ENCODE measurements around the gene PCGF2.

The PCGF2 gene

DNA sequence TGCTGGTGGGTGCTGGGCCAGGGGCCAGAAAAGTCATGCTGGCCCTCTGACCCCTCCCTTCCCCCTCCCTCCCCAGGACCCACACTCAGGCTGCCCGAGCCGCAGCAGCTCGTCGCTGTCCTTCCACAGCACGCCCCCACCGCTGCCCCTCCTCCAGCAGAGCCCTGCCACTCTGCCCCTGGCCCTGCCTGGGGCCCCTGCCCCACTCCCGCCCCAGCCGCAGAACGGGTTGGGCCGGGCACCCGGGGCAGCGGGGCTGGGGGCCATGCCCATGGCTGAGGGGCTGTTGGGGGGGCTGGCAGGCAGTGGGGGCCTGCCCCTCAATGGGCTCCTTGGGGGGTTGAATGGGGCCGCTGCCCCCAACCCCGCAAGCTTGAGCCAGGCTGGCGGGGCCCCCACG lies 26.3 kb downstream of the PCGF2 start:
- no peak for FAIRE-seq
- TF ChIP-seq, protein P1, sequence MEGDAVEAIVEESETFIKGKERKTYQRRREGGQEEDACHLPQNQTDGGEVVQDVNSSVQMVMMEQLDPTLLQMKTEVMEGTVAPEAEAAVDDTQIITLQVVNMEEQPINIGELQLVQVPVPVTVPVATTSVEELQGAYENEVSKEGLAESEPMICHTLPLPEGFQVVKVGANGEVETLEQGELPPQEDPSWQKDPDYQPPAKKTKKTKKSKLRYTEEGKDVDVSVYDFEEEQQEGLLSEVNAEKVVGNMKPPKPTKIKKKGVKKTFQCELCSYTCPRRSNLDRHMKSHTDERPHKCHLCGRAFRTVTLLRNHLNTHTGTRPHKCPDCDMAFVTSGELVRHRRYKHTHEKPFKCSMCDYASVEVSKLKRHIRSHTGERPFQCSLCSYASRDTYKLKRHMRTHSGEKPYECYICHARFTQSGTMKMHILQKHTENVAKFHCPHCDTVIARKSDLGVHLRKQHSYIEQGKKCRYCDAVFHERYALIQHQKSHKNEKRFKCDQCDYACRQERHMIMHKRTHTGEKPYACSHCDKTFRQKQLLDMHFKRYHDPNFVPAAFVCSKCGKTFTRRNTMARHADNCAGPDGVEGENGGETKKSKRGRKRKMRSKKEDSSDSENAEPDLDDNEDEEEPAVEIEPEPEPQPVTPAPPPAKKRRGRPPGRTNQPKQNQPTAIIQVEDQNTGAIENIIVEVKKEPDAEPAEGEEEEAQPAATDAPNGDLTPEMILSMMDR (IDR thresholded peaks at IDR 0.05; ENCODE audit: insufficient read depth, missing control alignments): no peak

DNA sequence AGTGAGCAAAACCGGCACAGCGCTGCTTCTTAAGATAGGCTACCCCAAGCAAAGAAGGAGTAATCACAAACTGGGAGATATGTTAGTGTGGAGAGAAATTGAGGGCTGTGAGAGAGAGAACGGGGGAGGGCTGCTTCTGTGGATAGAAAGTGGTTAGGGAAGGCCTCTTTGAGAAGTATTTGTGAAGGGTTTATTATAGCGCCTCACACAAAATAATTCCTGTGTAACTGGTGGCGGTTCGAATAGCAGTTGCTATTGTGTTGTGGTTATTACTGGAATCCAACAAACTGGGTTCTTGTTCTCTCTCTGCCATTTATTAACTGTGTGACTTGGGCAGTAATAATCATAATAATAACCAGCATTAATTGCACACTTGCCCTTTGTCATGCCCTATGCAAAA lies 27.2 kb downstream of the PCGF2 start:
- FAIRE-seq (no peak), DNase-seq (ENCODE audit: insufficient read length, low spot score) (no peak)
- TF ChIP-seq, protein P1 (IDR thresholded peaks at IDR 0.05; ENCODE audit: insufficient read depth, missing control alignments): no peak

More for the DNA sequence above, 26.3 kb downstream of the PCGF2 start:
- DNase-seq (ENCODE audit: insufficient read length, low spot score): no peak

DNA sequence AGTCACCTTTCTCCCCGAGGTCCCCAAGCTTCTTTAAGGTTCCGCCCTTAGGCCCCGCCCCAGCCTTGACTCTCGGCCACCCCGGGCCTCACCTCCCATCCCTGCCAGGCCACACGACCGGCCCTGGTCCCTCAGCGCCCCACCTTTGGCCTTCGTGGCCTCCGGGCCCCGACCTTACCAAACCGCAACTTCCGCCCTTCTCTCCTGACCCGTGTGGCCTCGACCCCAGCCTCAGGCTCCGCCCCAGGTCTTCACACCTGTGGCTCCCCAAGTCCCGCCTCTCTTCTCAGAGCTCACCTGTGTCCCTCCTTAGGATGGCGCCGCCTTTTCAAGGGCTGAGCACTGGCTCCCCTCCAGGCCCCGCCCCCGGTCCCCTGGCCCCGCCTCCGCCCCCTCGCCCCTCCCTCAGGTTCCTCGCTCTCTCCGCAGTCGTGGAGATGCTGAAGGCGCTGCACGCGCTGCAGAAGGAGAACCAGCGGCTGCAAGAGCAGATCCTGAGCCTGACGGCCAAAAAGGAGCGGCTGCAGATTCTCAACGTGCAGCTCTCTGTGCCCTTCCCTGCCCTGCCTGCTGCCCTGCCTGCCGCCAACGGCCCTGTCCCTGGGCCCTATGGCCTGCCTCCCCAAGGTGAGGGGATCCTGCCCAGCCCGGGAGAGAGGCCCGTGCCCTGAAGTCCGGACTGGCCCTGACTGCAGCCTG lies 28.0 kb downstream of the PCGF2 start:
- FAIRE-seq (no peak), DNase-seq (ENCODE audit: insufficient read length, low spot score) (no peak)
- TF ChIP-seq, protein P1 (IDR thresholded peaks at IDR 0.05; ENCODE audit: insufficient read depth, missing control alignments): no peak

DNA sequence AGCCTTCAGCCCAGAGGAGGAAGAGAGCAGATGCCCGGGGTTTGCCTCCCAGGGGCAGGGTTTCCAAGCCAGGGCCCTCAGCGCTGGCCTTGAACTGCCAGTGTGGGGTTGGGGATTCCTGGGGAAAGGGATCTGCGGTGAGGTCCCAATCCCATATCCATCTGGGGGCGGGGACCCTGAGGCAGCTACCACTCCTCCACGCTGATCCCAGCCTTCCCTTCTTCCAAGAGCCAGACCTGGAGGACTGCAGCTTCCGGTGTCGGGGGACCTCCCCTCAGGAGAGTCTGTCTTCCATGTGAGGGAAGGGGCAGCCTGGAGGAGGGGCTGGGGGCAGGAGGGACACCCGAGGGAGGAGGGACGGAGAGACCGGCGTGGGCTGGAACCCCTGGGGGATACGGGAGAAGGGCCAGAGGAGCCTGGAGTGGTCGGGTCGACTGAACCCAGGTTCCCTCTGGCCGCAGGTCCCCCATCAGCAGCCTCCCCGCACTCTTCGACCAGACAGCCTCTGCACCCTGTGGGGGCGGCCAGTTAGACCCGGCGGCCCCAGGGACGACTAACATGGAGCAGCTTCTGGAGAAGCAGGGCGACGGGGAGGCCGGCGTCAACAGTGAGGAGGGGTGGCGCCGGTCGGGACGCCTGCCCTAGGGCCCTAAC lies 28.7 kb downstream of the PCGF2 start:
- no peak for DNase-seq (ENCODE audit: insufficient read length, low spot score)
- FAIRE-seq: no peak
- TF ChIP-seq, protein P1 (IDR thresholded peaks at IDR 0.05; ENCODE audit: insufficient read depth, missing control alignments): no peak

DNA sequence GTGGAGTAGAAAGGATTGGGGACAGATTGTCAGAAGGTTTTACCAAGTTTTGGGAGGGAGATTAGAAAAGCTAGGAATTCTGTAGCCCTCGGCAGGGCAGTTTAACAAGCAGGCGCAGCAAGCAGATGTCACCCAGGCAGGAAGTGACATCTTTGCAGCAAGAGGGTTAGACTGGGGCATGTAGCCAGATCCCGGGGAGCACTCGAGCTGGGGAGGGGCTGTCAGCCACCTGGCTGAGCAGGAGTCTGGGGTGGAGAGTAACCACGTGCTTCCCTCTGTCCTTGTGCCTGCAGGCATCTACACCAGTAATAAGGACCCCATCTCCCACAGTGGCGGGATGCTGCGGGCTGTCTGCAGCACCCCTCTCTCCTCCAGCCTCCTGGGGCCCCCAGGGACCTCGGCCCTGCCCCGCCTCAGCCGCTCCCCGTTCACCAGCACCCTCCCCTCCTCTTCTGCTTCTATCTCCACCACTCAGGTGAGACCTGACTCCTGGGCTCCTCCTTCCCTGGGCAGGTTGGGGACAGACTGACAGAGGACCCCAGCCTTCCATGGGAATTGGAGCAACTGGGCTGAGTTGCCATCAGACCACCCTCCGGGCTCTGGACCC lies 30.9 kb downstream of the PCGF2 start:
- TF ChIP-seq, protein P1 (IDR thresholded peaks at IDR 0.05; ENCODE audit: insufficient read depth, missing control alignments): no peak
- DNase-seq (ENCODE audit: insufficient read length, low spot score): no peak
- FAIRE-seq: no peak

DNA sequence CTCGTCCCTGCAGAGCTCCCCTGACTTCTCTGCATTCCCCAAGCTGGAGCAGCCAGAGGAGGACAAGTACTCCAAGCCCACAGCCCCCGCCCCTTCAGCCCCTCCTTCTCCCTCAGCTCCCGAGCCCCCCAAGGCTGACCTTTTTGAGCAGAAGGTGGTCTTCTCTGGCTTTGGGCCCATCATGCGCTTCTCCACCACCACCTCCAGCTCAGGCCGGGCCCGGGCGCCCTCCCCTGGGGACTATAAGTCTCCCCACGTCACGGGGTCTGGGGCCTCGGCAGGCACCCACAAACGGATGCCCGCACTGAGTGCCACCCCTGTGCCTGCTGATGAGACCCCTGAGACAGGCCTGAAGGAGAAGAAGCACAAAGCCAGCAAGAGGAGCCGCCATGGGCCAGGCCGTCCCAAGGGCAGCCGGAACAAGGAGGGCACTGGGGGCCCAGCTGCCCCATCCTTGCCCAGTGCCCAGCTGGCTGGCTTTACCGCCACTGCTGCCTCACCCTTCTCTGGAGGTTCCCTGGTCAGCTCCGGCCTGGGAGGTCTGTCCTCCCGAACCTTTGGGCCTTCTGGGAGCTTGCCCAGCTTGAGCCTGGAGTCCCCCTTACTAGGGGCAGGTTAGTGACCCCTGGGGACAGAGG lies 31.6 kb downstream of the PCGF2 start:
- TF ChIP-seq, protein P1 (IDR thresholded peaks at IDR 0.05; ENCODE audit: insufficient read depth, missing control alignments): no peak
- FAIRE-seq: no peak

More for the DNA sequence above, 31.6 kb downstream of the PCGF2 start:
- DNase-seq (ENCODE audit: insufficient read length, low spot score): no peak

All from D721Med (cell line).